HepG2 (cell line): ENCODE results near the gene POLQ. TPM values are rescaled to one million over a fixed set of nuclear protein-coding genes. Genes with fewer than 3 reads are reported as not detected.
A peak's percentile ranks its signal among the peaks of the same experiment; 100 is the strongest.

Experiments
- ATF7-NPFF ChIP-seq: sonication (generic); formaldehyde crosslinking; IDR thresholded peaks from 2 replicates; pipeline ENCODE4 v1.8.1; 2023; ENCODE audit warnings: mild to moderate bottlenecking, low read depth, missing genetic modification reagents, moderate library complexity
- CREB3 ChIP-seq: sonication (generic); formaldehyde crosslinking; IDR thresholded peaks from 2 replicates; pipeline ENCODE4 v1.5.0; 2020; ENCODE audit warnings: missing genetic modification reagents
- DR1 ChIP-seq: sonication (generic); formaldehyde crosslinking; IDR thresholded peaks from 2 replicates; pipeline ENCODE4 v1.8.0; 2021; ENCODE audit warnings: mild to moderate bottlenecking, missing genetic modification reagents, inconsistent platforms
- ERF ChIP-seq: IDR thresholded peaks from 2 replicates; pipeline ENCODE4 v1.6.1; 2018; ENCODE audit warnings: missing biosample characterization, missing genetic modification reagents
- FOSL1 ChIP-seq: sonication (generic); formaldehyde crosslinking; IDR thresholded peaks from 2 replicates; pipeline ENCODE4 v1.9.0; 2021; ENCODE audit warnings: missing genetic modification reagents, borderline replicate concordance
- HDAC2 ChIP-seq: sonication (generic); formaldehyde crosslinking; IDR thresholded peaks from 2 replicates; pipeline ENCODE4 v1.4.0; 2020; ENCODE audit warnings: missing genetic modification reagents
- HNF1A ChIP-seq, 2 experiments: sonication (generic) in 1 of 2; formaldehyde crosslinking in 1 of 2; IDR thresholded peaks; 2 replicates each; pipeline versions ENCODE4 v1.4.0 to v1.6.1; 2016 to 2020; ENCODE audit warnings: borderline replicate concordance in 1 of 2, low read depth in 1 of 2, mild to moderate bottlenecking in 1 of 2, missing genetic modification reagents in 1 of 2
- KMT2A ChIP-seq: sonication (generic); formaldehyde crosslinking; IDR thresholded peaks from 2 replicates; pipeline ENCODE4 v1.4.0; 2020; ENCODE audit warnings: missing genetic modification reagents
- MEF2D ChIP-seq: sonication (generic); formaldehyde crosslinking; IDR thresholded peaks from 2 replicates; pipeline ENCODE4 v1.5.1; 2020; ENCODE audit warnings: mild to moderate bottlenecking, missing genetic modification reagents
- MXD4 ChIP-seq: IDR thresholded peaks from 2 replicates; pipeline ENCODE4 v1.6.1; 2016; ENCODE audit warnings: mild to moderate bottlenecking, missing biosample characterization, missing genetic modification reagents
- NFKB2 ChIP-seq: sonication (generic); formaldehyde crosslinking; IDR thresholded peaks from 2 replicates; pipeline ENCODE4 v1.4.0; 2020; ENCODE audit warnings: missing genetic modification reagents, borderline replicate concordance
- NFRKB ChIP-seq: fragments of 450-650 bp; IDR thresholded peaks from 2 replicates; pipeline ENCODE4 v1.6.1; 2017
- RXRA ChIP-seq: sonication (generic); formaldehyde crosslinking; IDR thresholded peaks from 2 replicates; pipeline ENCODE4 v1.5.1; 2020; ENCODE audit warnings: missing genetic modification reagents
- TFAP4 ChIP-seq: sonication (generic); IDR thresholded peaks from 2 replicates; pipeline ENCODE4 v1.6.1; 2016; ENCODE audit warnings: low read depth, borderline replicate concordance
- YEATS2 ChIP-seq: sonication (generic); formaldehyde crosslinking; IDR thresholded peaks from 2 replicates; pipeline ENCODE4 v1.4.0; 2020; ENCODE audit warnings: missing genetic modification reagents, borderline replicate concordance
- ZBTB20 ChIP-seq: sonication (generic); formaldehyde crosslinking; IDR thresholded peaks from 2 replicates; pipeline ENCODE4 v1.8.1; 2023; ENCODE audit warnings: missing genetic modification reagents, low read depth, mild to moderate bottlenecking, borderline replicate concordance
- ZBTB37 ChIP-seq: sonication (generic); formaldehyde crosslinking; IDR thresholded peaks from 2 replicates; pipeline ENCODE4 v1.4.0; 2020; ENCODE audit warnings: mild to moderate bottlenecking, missing genetic modification reagents
- ZNF282 ChIP-seq: fragments of 450-650 bp; IDR thresholded peaks from 2 replicates; pipeline ENCODE4 v1.6.1; 2018; ENCODE audit not compliant: partially characterized antibody
- ZNF629 ChIP-seq: sonication (generic); formaldehyde crosslinking; conservative IDR thresholded peaks from 2 replicates; pipeline ENCODE4 v1.5.0; 2020; ENCODE audit warnings: missing genetic modification reagents
- polyA plus RNA-seq, 8 experiments: library from polyadenylated mRNA; depleted of rRNA in 3 of 8; stranded (reverse) in 7 of 8; unstranded in 1 of 8; fragments of >200 nt; fragmentation: Illumina TruSeq in 4 of 8; extraction: Trizol in 4 of 8; gene quantifications; 2 replicates each; pipeline versions ENCODE4 v1.2.1 to v1.2.3, GENCODE V29; 2011 to 2016; ENCODE audit warnings: low read depth in 4 of 8, missing spikeins in 1 of 8, mixed read lengths in 1 of 8; ENCODE audit not compliant: insufficient read depth in 1 of 8
- total RNA-seq, 5 experiments: library from RNA; depleted of rRNA; stranded (reverse); fragments of >200 nt; fragmentation: Illumina TruSeq; extraction: Trizol; gene quantifications; 2 replicates each; pipeline ENCODE4 v1.2.3, GENCODE V29; 2016; ENCODE audit warnings: low read depth in 1 of 5
- TF ChIP-seq, protein P1 (sequence below): IDR thresholded peaks from 2 replicates; pipeline ENCODE4 v1.6.1; 2018; ENCODE audit warnings: missing genetic modification reagents, mild to moderate bottlenecking, missing compliant biosample characterization

The POLQ gene
- total and polyA plus RNA-seq, 2 of the 13 experiments (the other 11 are each of a cell fraction or from before 2014, with no cell fraction given), result 2.5 to 18.6 TPM

DNA sequence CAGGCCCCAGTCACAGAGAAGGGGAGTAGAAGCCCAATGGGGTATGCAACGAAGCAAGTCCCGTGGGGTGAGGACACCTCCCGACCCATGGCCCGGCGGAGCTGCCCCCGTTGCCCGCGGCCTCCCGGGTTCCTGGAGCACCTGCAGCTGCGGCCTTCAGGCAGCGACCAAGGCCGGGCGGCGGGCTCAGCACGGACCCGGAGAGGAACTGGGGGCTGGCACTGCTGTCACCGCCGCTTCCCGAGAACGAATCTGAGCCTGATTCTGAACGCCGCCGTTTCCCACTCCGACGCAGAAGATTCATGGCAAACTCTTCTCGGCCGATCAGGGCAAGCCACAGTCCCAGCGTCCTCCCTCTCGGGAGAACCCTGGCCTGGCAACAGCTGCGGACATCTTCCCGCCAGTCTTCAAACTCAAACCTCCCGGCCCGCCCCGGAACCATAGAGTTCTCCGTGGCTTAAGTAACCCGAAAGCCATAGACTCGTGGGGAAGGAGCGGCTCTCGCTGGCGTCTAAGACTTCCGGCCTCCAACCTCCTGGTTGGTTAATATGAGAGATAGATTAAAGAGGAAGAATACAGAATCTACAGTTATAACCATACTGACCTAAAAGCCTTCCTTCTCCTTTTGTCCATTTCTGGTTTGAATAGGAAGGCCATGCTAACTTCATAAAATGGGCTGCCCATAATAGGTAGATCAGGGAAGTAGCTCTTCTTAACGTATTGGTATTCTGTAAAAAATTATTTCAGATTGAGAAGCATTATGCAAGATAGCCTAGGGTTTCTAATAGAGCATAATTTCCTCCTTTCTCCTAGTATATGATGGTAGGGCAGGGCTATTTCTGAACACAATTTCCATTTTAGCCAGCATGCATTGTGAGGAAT is at the start of gene POLQ (continued):
- TF ChIP-seq DR1 (CRISPR knock-in tag), result 0 out of 2 replicates have a peak, but pooled peaks have one; percentile 66
- 0 out of 2 replicates have a peak, but pooled peaks have one; percentile 31 for TF ChIP-seq HNF1A (IDR thresholded peaks at IDR 0.05; ENCODE audit: low read depth)
- no peak for TF ChIP-seq HNF1A (CRISPR knock-in tag; IDR thresholded peaks at IDR 0.05; ENCODE audit: borderline replicate concordance)
- TF ChIP-seq MEF2D (CRISPR knock-in tag), result no peak
- peak; percentile 77; the same call in 1 of the 2 replicates for TF ChIP-seq CREB3 (CRISPR knock-in tag)
- TF ChIP-seq NFKB2 (CRISPR knock-in tag), result peak; percentile 92; the same call in 1 of the 2 replicates
- no peak for TF ChIP-seq ZBTB37 (CRISPR knock-in tag)
- TF ChIP-seq ZNF629 (CRISPR knock-in tag), result no peak
- TF ChIP-seq RXRA, result peak; percentile 29; the same call in 1 of the 2 replicates
- TF ChIP-seq ATF7-NPFF (CRISPR knock-in tag), result peak; percentile 68
- 0 out of 2 replicates have a peak, but pooled peaks have one; percentile 22 for TF ChIP-seq FOSL1 (CRISPR knock-in tag)
- no peak for TF ChIP-seq ZNF282
- TF ChIP-seq YEATS2, result peak; percentile 91
- peak; percentile 75 for TF ChIP-seq KMT2A (CRISPR knock-in tag)
- peak; percentile 87 for TF ChIP-seq TFAP4
- TF ChIP-seq, protein P1, sequence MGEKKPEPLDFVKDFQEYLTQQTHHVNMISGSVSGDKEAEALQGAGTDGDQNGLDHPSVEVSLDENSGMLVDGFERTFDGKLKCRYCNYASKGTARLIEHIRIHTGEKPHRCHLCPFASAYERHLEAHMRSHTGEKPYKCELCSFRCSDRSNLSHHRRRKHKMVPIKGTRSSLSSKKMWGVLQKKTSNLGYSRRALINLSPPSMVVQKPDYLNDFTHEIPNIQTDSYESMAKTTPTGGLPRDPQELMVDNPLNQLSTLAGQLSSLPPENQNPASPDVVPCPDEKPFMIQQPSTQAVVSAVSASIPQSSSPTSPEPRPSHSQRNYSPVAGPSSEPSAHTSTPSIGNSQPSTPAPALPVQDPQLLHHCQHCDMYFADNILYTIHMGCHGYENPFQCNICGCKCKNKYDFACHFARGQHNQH (CRISPR knock-in tag), result peak; percentile 56
- peak; percentile 78; the same call in 1 of the 2 replicates for TF ChIP-seq HDAC2
- TF ChIP-seq NFRKB, result no peak
- TF ChIP-seq MXD4 (CRISPR knock-in tag), result 0 out of 2 replicates have a peak, but pooled peaks have one; percentile 43
- TF ChIP-seq ERF (CRISPR knock-in tag), result peak; percentile 71
- no peak for TF ChIP-seq ZBTB20
